HG03432 (cell line): Measurements from ENCODE around the gene CPA2.
"Not testable (repeated sequence)": the region's sequence is repeated elsewhere in the genome, so short reads cannot be mapped to it uniquely, and the experiment has no call there.

ENCODE experiments used
- ATAC-seq: cut with Tn5 transposase; IDR thresholded peaks from one replicate; pipeline ENCODE4 v1.9.1; 2021; ENCODE audit warnings: mild to moderate bottlenecking, moderate library complexity; ENCODE audit not compliant: unreplicated experiment

The CPA2 gene

GRCh38 chr7:130249626-130250025 is 17.0 kb upstream of the CPA2 start:
- ATAC-seq, result not testable (repeated sequence)

GRCh38 chr7:130254555-130254954 is 12.1 kb upstream of the CPA2 start:
- ATAC-seq, result no peak

DNA sequence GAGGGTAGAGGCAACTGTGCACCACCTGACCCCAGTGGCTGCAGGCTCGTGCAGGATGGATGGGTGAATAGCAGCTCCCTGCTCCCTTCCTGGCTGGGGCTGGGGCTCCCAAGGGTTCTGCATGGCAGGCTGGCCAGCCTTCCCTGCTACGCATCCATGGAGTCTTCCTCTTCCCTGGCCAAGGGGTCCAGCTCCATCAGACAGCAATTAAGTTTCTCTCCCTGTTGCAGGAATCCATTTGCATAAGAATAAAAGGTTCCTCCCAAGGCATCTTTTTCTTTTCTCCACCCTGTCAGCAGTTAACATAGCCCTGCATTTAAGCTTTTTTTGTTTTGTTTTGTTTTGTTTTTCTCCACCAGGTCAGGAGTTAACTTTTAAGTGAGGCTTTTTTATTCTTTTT is 10.0 kb upstream of the CPA2 start:
- ATAC-seq, result no peak

- ATAC-seq, result no peak
Measured at GRCh38 chr7:130258494-130259078, 8.1 kb upstream of the CPA2 start.

- ATAC-seq, result no peak
Measured at GRCh38 chr7:130262448-130262847, 4.2 kb upstream of the CPA2 start.

GRCh38 chr7:130263130-130263529 is 3.5 kb upstream of the CPA2 start:
- no peak for ATAC-seq

DNA sequence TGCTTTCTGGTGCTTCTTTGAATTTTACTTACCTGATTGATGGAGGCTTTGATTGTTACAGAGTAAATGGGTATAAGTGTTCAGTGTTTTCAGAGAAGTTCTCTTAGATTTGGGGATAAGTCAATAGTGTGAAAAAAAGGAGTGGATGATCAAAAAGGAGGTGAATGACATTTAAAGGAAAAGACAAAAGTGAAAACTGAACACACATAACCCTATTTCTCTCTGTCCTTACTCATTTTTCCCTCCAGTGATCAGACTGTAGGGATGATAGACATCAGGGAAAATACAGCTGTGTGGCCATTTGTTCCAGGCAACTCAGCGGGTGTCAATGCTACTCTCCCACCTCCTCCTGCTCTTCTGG is 278 bp downstream of the CPA2 start:
- no peak for ATAC-seq

DNA sequence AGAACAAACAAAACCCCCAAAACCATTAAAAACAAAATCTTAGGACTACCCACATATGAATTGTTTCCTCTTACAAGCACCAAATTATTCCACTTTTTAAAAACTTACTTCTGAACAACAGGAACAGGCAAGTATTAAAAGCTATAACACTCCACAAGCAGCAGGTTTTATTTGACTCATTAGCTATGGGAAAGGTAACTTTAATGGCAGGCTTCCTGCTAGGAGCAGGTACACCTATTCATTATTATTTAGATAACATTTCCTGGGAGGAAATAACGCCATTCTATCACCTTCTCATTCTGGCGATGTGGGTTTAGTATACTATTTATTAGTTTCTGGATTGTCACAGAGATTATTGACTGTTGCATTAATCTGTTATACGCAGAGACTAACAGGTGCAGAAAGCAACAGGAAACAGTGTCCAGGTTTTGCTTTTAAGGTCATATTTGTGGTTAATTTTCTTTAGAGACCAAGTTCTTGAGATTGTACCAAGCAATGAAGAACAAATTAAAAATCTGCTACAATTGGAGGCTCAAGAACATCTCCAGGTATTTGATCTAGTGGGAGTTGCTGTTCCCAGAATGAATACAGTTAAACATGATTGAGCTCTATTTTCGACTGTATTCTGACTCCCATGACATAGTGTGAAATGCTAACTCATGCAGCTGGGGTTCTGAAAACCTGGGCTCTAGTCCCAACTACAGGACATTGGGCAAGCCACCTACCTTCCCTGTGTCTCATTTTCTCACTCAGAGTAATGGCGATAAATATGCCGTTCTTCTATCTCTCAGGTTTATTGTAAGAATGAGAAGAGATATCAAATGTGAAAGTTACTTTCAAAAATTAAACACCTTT is 2.0 kb downstream of the CPA2 start:
- no peak for ATAC-seq

DNA sequence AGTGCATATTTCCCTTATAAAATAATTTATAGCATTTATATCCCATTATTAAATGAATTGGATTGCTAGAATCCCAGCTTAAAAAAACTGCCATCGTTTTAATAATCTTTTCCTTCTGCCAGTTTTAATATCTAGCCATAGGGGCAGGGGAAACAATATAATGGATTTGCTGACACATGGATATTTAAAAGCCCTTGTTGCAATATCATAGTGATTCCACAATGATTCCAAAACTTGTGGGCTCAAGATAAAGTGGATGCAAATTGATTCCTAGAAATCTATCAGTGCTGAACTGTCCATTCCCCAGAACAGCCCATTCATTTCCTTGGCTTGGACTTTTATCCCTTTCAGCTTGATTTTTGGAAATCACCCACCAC is 2.6 kb downstream of the CPA2 start:
- ATAC-seq, result no peak

DNA sequence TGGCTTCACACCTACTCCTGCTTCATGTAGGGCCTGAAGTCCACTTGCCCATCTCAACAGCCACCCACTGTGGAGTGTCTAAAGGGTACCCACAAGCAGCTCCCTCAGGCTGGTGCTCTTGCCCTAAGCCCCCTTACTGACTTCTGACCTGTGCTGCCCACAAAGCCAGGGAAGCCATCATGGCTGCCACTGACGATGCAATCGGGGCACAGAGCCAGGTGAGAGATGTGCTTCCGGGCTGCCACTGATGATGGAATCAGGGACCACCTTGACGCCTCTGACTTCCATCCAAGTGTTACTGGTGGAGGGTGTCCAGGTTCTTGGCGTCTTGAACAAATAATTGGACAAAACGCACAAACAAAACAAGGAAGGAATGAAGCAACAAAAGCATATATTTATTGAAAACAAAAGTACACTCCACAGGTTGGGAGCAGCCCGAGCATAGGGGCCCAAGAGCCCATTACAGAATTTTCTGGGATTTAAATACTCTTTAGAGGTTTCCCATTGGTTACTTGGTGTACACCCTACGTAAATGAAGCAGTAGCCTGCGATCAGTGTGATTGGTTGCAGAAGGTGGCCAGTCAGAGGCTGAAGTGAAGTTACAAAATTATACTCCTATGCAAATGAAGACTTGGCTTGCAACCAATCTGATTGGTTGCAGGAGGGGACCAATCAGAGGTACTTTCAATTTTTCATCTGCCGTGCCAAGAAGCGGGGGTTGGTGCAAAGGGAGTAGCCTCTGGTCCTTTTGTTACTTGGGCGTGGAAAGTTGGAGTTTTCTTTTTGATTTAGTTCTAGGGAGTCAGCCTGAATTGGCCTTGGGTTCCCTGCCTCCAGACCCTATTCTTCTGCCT is 4.5 kb downstream of the CPA2 start:
- no peak for ATAC-seq

GRCh38 chr7:130272381-130273080 is 5.9 kb downstream of the CPA2 start:
- ATAC-seq, result no peak

DNA sequence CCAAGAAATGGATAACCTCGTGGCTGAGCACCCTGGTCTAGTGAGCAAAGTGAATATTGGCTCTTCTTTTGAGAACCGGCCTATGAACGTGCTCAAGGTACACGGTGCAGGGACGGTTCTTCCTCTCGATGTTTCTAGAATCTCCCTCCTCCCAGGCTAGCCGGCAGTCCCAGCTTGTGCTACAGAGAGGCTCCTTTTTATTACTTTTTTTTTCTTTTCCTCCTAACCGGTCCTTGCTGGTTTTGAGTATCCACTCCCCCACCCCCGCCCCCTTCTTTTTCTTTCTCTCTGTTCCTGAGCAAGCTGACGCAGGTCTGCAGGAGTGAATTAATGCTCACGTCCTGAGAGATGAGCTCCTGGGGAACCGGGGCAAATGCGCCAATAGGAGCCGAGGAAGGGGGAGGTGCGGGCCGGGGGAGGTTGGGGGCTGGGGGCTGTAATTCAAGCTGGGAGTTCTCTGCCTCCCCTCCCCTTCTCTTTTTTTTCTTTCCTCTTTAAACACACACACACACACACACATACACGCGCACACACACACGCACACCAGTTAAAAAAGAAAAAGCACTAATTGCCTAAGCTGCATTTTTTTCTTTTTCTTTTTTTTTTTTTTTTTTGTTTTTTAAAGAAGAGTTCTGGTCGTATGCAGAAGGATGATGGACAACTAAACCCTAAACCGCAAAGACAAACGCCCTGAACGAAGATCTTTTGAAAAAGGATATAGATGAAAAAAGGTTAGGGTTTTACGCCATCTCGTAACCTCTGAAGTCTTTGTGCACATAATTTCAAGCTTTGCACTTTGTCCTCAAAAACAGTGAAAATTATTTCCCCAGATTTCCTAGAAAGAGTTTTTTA is 6.6 kb downstream of the CPA2 start:
- ATAC-seq, result no peak

DNA sequence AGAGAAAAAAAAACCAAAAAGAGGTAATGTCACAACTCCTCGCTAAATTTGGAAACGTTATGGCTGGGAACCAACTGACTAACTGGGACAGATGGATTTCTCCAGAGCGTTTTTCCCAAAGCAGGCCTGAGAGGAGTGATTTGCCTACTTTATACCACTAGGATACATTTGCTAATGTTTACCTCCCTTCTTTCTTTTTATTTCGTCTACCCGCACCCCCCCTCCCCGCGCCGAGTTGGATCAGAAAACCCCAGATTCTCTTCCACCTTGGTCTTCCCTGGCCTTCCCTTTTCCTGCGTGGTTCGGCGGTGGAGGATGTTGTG is 7.2 kb downstream of the CPA2 start:
- no peak for ATAC-seq

DNA sequence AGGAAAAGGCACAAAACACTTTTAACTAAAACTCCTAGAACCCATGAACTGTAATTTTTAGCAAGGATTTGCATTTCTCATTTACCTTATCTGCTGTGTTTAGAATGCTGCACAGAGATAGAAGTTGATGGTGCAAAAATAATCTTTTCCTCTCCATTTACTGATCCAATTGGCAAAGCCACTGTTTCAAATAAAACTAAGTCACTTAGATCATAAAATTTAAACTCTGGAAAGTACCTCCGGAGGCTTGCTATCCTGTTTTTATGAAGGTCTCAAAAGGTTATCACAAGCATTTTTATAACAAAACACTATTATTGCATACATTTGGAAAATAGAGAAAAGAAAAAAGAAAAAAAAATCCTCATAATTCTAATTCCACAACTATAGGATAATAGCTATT is 7.6 kb downstream of the CPA2 start:
- no peak for ATAC-seq

DNA sequence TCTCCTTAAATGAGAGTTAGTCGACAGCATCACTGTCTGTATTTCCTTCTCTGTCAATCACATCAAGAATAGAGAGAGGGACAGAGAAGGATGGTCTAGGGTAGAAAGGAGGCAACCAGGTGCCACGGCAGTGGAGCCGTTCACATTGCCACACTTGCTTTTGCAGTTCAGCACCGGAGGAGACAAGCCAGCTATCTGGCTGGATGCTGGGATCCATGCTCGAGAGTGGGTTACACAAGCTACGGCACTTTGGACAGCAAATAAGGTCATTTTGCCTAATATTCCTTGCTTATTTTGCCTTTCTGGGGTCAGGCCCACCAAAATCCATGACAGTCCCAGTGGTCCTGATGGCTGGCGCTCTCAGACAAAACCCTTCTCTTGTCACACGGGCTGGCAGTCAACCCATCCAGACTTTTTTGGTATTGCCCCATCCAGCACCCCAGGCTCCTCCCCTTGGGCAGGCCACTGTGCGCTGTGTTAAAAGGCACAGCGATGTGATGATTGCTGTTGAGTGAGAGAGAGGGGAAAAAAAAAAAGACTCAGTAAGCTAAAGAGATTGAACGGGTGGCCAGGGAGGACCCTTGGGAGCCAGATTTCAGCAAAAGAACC is 8.4 kb downstream of the CPA2 start:
- no peak for ATAC-seq

- no peak for ATAC-seq
Measured at GRCh38 chr7:130275826-130276297, 9.2 kb downstream of the CPA2 start.

DNA sequence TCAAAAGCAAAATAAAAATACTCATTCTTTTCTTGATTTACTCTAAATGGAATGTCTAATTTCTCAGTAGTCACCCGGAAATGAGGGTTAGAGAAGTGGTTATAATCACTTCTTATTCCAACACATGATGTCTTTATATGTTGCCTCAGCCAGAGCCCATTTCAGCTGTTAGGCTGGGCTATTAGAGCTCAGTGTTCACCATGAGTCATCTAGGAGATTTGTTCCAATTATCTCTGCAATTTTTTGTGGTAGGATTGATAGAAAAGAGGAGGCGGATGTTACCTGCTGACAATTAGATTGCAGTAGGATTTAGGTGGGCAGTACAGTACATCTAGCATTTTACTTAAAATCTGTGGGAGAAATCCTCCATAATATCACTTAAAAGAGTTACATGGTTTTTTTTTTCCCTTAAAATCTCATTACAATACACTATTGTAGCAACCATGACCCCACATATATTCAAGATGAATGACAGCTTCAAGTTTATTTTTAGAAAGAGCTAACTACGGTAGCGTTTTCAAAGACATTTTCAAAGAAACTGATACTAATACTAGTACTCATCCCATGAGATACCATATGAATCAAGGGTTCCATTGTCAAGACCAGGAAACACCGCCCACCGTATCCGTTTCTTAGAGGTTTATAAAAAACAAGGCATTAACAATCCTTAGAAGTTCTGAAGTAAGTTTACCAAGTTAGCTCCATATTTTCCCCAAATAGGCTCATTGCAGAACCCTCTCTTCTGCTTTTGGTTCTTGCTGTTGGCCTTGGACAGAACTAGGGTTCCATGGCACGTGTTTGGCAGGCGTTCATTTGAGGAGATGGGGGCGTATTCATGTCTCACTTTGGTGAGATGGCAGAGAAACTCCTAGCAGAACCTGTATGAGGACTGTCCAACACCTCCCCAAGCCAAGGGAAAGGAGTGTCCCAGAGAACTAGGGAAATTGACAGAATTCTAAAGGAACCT is 10.4 kb downstream of the CPA2 start:
- no peak for ATAC-seq

GRCh38 chr7:130277763-130278643 is 11.3 kb downstream of the CPA2 start:
- no peak for ATAC-seq
